H1 (cell line): ENCODE data around the gene RHOXF2. TPM values are rescaled to one million over a fixed set of nuclear protein-coding genes. Genes with fewer than 3 reads are reported as not detected.

Experiments
- CTCF ChIA-PET: fragments of 300-600 bp; sonication (Branson Sonifier 250); formaldehyde crosslinking; loops from one replicate; lab custom pipeline; 2021; ENCODE audit not compliant: partially characterized antibody; lab: Charles Lee
- POLR2A ChIA-PET: fragments of 300-600 bp; sonication (Branson Sonifier 250); formaldehyde crosslinking; loops from one replicate; lab custom pipeline; 2021; ENCODE audit warnings: inconsistent platforms; ENCODE audit not compliant: partially characterized antibody; lab: Charles Lee
- DNase-seq, 2 experiments: peaks; one replicate each; pipeline versions ENCODE4 v3.0.0 to v3.0.0-alpha.2; 2010 to 2022; ENCODE audit warnings: low spot score in 2 of 2, low read depth in 1 of 2, mixed read lengths in 1 of 2
- FAIRE-seq: peaks from 2 replicates; lab custom pipeline; 2011; peaks lifted over from hg19 to GRCh38; lab: Jason Lieb, UNC
- H2AFZ ChIP-seq: 2 replicates; pipeline ENCODE4 v1.8.1; 2012; ENCODE audit warnings: low read length, inconsistent platforms
- H2AK5ac ChIP-seq: 2 replicates; pipeline ENCODE4 v1.6.1; 2013; ENCODE audit warnings: low read depth, low read length
- H2BK120ac ChIP-seq: replicated peaks from 2 replicates; pipeline ENCODE3; 2013; ENCODE audit warnings: low read depth, low read length, inconsistent platforms
- H2BK12ac ChIP-seq: 2 replicates; pipeline ENCODE4 v1.6.1; 2013; ENCODE audit warnings: low read depth, low read length
- H2BK15ac ChIP-seq: 2 replicates; pipeline ENCODE4 v1.6.1; 2013; ENCODE audit warnings: low read length
- H2BK20ac ChIP-seq: 2 replicates; pipeline ENCODE4 v1.6.1; 2013; ENCODE audit warnings: low read length
- H2BK5ac ChIP-seq: 2 replicates; pipeline ENCODE4 v1.6.1; 2013; ENCODE audit warnings: low read depth, low read length
- H3K14ac ChIP-seq: 2 replicates; pipeline ENCODE4 v1.6.1; 2013; ENCODE audit warnings: inconsistent platforms; ENCODE audit not compliant: insufficient read length
- H3K18ac ChIP-seq: 2 replicates; pipeline ENCODE4 v1.6.1; 2013; ENCODE audit warnings: low read length; ENCODE audit errors: extremely low read depth
- H3K23ac ChIP-seq: 2 replicates; pipeline ENCODE4 v1.6.1; 2013; ENCODE audit warnings: inconsistent platforms; ENCODE audit not compliant: insufficient read length
- H3K23me2 ChIP-seq: 2 replicates; pipeline ENCODE4 v1.6.1; 2013; ENCODE audit warnings: low read depth, low read length
- H3K27ac ChIP-seq: 2 replicates; pipeline ENCODE4 v1.6.1; 2011; ENCODE audit warnings: low read depth, low read length, inconsistent platforms
- H3K27me3 ChIP-seq, 4 experiments: replicated peaks in 1 of 4; 1 replicate in 1 of 4; 2 replicates in 3 of 4; pipeline versions ENCODE4 v1.6.1 to v1.8.1; 2011 to 2013; ENCODE audit warnings: low read length in 3 of 4, mild to moderate bottlenecking in 3 of 4, inconsistent platforms in 2 of 4, mixed read lengths in 2 of 4, moderate library complexity in 1 of 4; ENCODE audit not compliant: control insufficient read depth in 3 of 4, insufficient read depth in 3 of 4; ENCODE audit errors: extremely low read depth in 1 of 4
- H3K36me3 ChIP-seq, 4 experiments: 2 replicates each; pipeline versions ENCODE4 v1.6.1 to v1.8.1; 2011 to 2013; ENCODE audit warnings: mild to moderate bottlenecking in 4 of 4, low read length in 3 of 4, moderate library complexity in 2 of 4, control low read depth in 1 of 4, inconsistent platforms in 1 of 4; ENCODE audit not compliant: insufficient read depth in 4 of 4, control insufficient read depth in 2 of 4
- H3K4ac ChIP-seq: replicated peaks from 2 replicates; pipeline ENCODE3; 2013; ENCODE audit warnings: low read length, low read depth, mixed read lengths, inconsistent platforms; ENCODE audit not compliant: insufficient read length
- H3K4me1 ChIP-seq, 4 experiments: replicated peaks in 1 of 4; 1 replicate in 1 of 4; 2 replicates in 3 of 4; pipeline versions ENCODE4 v1.6.1 to v1.8.1; 2011 to 2013; ENCODE audit warnings: low read length in 3 of 4, inconsistent platforms in 2 of 4, mixed read lengths in 1 of 4; ENCODE audit not compliant: insufficient read depth in 4 of 4, control insufficient read depth in 3 of 4
- H3K4me2 ChIP-seq, 2 experiments: 2 replicates each; pipeline versions ENCODE4 v1.6.1 to v1.8.1; 2011 to 2013; ENCODE audit warnings: low read depth in 2 of 2, low read length in 2 of 2, control low read depth in 1 of 2, inconsistent platforms in 1 of 2, mild to moderate bottlenecking in 1 of 2; ENCODE audit not compliant: insufficient read depth in 1 of 2
- H3K4me3 ChIP-seq, 4 experiments: fragments of 200-600, 300-600 bp in 1 of 4; sonication (generic), shearing (Covaris generic), sonication (Bioruptor Twin) in 1 of 4; 2 replicates each; pipeline versions ENCODE4 v1.5.1 to v1.8.1; 2011 to 2016; ENCODE audit warnings: low read length in 4 of 4, low read depth in 3 of 4, control low read depth in 2 of 4, inconsistent platforms in 2 of 4, mild to moderate bottlenecking in 2 of 4, mixed read lengths in 1 of 4, moderate library complexity in 1 of 4; ENCODE audit not compliant: insufficient read depth in 2 of 4; ENCODE audit errors: extremely low read depth in 1 of 4
- H3K56ac ChIP-seq: replicated peaks from 2 replicates; pipeline ENCODE3; 2013; ENCODE audit warnings: low read depth, mild to moderate bottlenecking, mixed read lengths, low read length, inconsistent platforms; ENCODE audit not compliant: insufficient read length
- H3K79me1 ChIP-seq: 2 replicates; pipeline ENCODE4 v1.6.1; 2013; ENCODE audit warnings: low read depth, low read length, control low read depth
- H3K79me2 ChIP-seq, 2 experiments: 2 replicates each; pipeline versions ENCODE4 v1.6.1 to v1.8.1; 2012 to 2013; ENCODE audit warnings: low read length in 2 of 2, mild to moderate bottlenecking in 2 of 2, inconsistent platforms in 1 of 2; ENCODE audit not compliant: insufficient read depth in 2 of 2, control insufficient read depth in 1 of 2
- H3K9ac ChIP-seq, 4 experiments: replicated peaks in 1 of 4; 1 replicate in 1 of 4; 2 replicates in 3 of 4; pipeline versions ENCODE4 v1.6.1 to v1.8.1; 2011 to 2013; ENCODE audit warnings: low read depth in 3 of 4, low read length in 3 of 4, control low read depth in 2 of 4, mild to moderate bottlenecking in 2 of 4, moderate library complexity in 2 of 4, inconsistent platforms in 1 of 4; ENCODE audit errors: extremely low read depth in 1 of 4
- H3K9me3 ChIP-seq, 2 experiments: 2 replicates each; pipeline versions ENCODE4 v1.6.1 to v1.8.1; 2012 to 2013; ENCODE audit warnings: mild to moderate bottlenecking in 2 of 2, moderate library complexity in 2 of 2, control low read depth in 1 of 2, inconsistent platforms in 1 of 2, low read depth in 1 of 2, low read length in 1 of 2, mixed read lengths in 1 of 2; ENCODE audit not compliant: insufficient read depth in 2 of 2
- H4K20me1 ChIP-seq, 2 experiments: replicated peaks in 1 of 2; 2 replicates each; pipeline versions ENCODE3 to v1.8.1; 2011 to 2013; ENCODE audit warnings: inconsistent platforms in 2 of 2, low read length in 2 of 2, mild to moderate bottlenecking in 1 of 2; ENCODE audit not compliant: insufficient read depth in 2 of 2, control insufficient read depth in 1 of 2
- H4K5ac ChIP-seq: 2 replicates; pipeline ENCODE4 v1.6.1; 2013; ENCODE audit warnings: low read length, low read depth, mixed read lengths, inconsistent platforms; ENCODE audit not compliant: insufficient read length
- H4K8ac ChIP-seq: 2 replicates; pipeline ENCODE4 v1.8.0; 2013; ENCODE audit warnings: mild to moderate bottlenecking, moderate library complexity, low read length, inconsistent platforms; ENCODE audit not compliant: insufficient read depth; ENCODE audit errors: extremely low read depth
- H4K91ac ChIP-seq: replicated peaks from 2 replicates; pipeline ENCODE3; 2013; ENCODE audit warnings: low read length, mixed read lengths, inconsistent platforms; ENCODE audit not compliant: insufficient read length
- CBX5 ChIP-seq: fragments of 300-800, 300-1000 bp; sonication (generic); IDR thresholded peaks from 2 replicates; pipeline ENCODE4 v1.7.1; 2016; ENCODE audit warnings: antibody characterized with exemption, low read length, low read depth
- CHD1 ChIP-seq: IDR thresholded peaks from 2 replicates; pipeline ENCODE4 v1.6.1; 2012; ENCODE audit warnings: low read depth, low read length, improper control_type of control experiment
- CHD2 ChIP-seq: IDR thresholded peaks from 2 replicates; pipeline ENCODE4 v1.6.1; 2012; ENCODE audit warnings: low read length, improper control_type of control experiment
- NANOG ChIP-seq: IDR thresholded peaks from 2 replicates; pipeline ENCODE4 v1.6.1; 2011; ENCODE audit warnings: low read length, low read depth, mild to moderate bottlenecking, inconsistent platforms; ENCODE audit not compliant: insufficient read depth, poor library complexity, severe bottlenecking
- NRF1 ChIP-seq: IDR thresholded peaks from 2 replicates; pipeline ENCODE4 v1.6.1; 2011; ENCODE audit warnings: mild to moderate bottlenecking, low read depth, low read length, improper control_type of control experiment
- POLR2AphosphoS5 ChIP-seq: IDR thresholded peaks from 2 replicates; pipeline ENCODE4 v1.6.1; 2011; ENCODE audit warnings: low read depth, low read length
- RBBP5 ChIP-seq: IDR thresholded peaks from 2 replicates; pipeline ENCODE4 v1.7.1; 2012; ENCODE audit warnings: low read depth, mild to moderate bottlenecking, inconsistent platforms, low read length, moderate library complexity, borderline replicate concordance
- WGBS, 2 experiments: shearing (Covaris generic) in 1 of 2; methylation state at CpG; one replicate each; pipeline versions ENCODE4 v1.1.6 to v1.1.7; 2013 to 2015; ENCODE audit warnings: low lambda C conversion rate in 2 of 2, mixed read lengths in 2 of 2, inconsistent platforms in 1 of 2, low coverage in 1 of 2, missing lambda C conversion rate in 1 of 2; ENCODE audit not compliant: insufficient replicate concordance in 2 of 2, insufficient coverage in 1 of 2, insufficient read length in 1 of 2; ENCODE audit errors: extremely low coverage in 1 of 2, missing lambda C conversion rate in 1 of 2; 5-methylcytosine and 5-hydroxymethylcytosine counted together
- polyA plus RNA-seq, 7 experiments: library from polyadenylated mRNA; depleted of rRNA in 3 of 7; stranded (reverse) in 5 of 7; unstranded in 2 of 7; fragments of >200 nt in 5 of 7; fragments of 200-250 nt in 2 of 7; gene quantifications; 1 replicate in 5 of 7; 2 replicates in 1 of 7; 4 replicates in 1 of 7; pipeline versions ENCODE4 v1.2.1 to v1.2.3, GENCODE V29; 2011 to 2013; ENCODE audit warnings: missing spikeins in 2 of 7, mixed read lengths in 2 of 7
- total RNA-seq: library from RNA; stranded (reverse); fragmentation: NEBNext Ultra II Directional; extraction: Animal tissue kit (Norgen Biotek cat#: 25700); gene quantifications from 2 replicates; pipeline ENCODE4 v1.2.1, GENCODE V29; 2021

RHOXF2 gene
- total and polyA plus RNA-seq, 2 of the 8 experiments (the other 6 are each of a cell fraction or from before 2014, with no cell fraction given), result not detected

DNA sequence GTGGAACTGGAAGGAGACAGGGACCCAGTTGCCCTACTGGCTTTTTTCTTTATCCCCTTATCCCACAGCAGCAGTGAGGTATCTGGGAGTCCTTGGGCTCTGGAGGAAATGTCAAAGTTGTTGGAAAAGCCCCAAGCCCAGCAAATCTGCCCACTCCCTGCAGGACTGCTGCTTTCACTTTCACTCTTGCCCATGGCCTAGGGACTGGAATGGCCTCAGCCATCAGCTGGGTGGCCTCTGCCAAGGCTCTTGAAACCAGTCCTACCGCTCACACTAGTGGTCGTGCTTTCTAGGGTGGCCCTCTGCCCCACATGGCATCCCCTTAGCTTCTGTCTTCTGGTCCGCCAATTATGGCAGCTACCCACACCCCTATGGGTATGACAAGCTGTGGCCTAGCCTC lies 33.0 kb upstream of the RHOXF2 start:
- FAIRE-seq (no peak), DNase-seq (no peak)
- H3K4ac ChIP-seq, result no peak overlapping the region
- no peak overlapping the region for H2BK12ac ChIP-seq
- no peak overlapping the region for H3K4me3 ChIP-seq
- H3K9ac ChIP-seq, result no peak overlapping the region
- peaks cover 0 to 6% (median 2%) of the 10 kb centered on the region in 4 experiments; a peak in 4 of 7 replicates for H3K4me1 ChIP-seq
- H2AK5ac ChIP-seq, result no peak overlapping the region
- H4K20me1 ChIP-seq, result no peaks in the 10 kb centered on the region
- no peaks in the 10 kb centered on the region for H3K23me2 ChIP-seq
- no peak overlapping the region for H3K27ac ChIP-seq
- no peak overlapping the region for H2BK15ac ChIP-seq
- H3K79me2 ChIP-seq, result no peaks in the 10 kb centered on the region
- no peak overlapping the region for H2BK5ac ChIP-seq
- no peak overlapping the region for H4K5ac ChIP-seq
- no peaks in the 10 kb centered on the region for H3K36me3 ChIP-seq
- no peaks in the 10 kb centered on the region for H3K27me3 ChIP-seq
- ChIA-PET CTCF (no interaction called here), POLR2A (no interaction called here)
- no peak overlapping the region for H3K14ac ChIP-seq
- H3K18ac ChIP-seq, result no peak overlapping the region
- no peak overlapping the region for H3K56ac ChIP-seq
- H4K91ac ChIP-seq, result no peak overlapping the region
- H3K4me2 ChIP-seq, result no peak overlapping the region
- no peaks in the 10 kb centered on the region for H3K79me1 ChIP-seq
- H2BK20ac ChIP-seq, result no peak overlapping the region
- no peak overlapping the region for H4K8ac ChIP-seq
- no CpG with 5 or more reads among the region's 3 CpGs for WGBS, 2 experiments
- H3K23ac ChIP-seq, result no peak overlapping the region
- no peaks in the 10 kb centered on the region for H3K9me3 ChIP-seq
- H2BK120ac ChIP-seq, result no peak overlapping the region
- no peak for TF ChIP-seq CHD2
- no peak for TF ChIP-seq NRF1
- no peak for TF ChIP-seq CBX5
- TF ChIP-seq POLR2AphosphoS5, result no peak
- no peak for TF ChIP-seq CHD1
- TF ChIP-seq NANOG, result no peak
- TF ChIP-seq RBBP5, result no peak
- H2AFZ ChIP-seq, result no peak overlapping the region
